ENCODE data around the gene LPIN1. TPM values are rescaled to one million over a fixed set of nuclear protein-coding genes. Genes with fewer than 3 reads are reported as not detected.

The LPIN1 gene, protein sequence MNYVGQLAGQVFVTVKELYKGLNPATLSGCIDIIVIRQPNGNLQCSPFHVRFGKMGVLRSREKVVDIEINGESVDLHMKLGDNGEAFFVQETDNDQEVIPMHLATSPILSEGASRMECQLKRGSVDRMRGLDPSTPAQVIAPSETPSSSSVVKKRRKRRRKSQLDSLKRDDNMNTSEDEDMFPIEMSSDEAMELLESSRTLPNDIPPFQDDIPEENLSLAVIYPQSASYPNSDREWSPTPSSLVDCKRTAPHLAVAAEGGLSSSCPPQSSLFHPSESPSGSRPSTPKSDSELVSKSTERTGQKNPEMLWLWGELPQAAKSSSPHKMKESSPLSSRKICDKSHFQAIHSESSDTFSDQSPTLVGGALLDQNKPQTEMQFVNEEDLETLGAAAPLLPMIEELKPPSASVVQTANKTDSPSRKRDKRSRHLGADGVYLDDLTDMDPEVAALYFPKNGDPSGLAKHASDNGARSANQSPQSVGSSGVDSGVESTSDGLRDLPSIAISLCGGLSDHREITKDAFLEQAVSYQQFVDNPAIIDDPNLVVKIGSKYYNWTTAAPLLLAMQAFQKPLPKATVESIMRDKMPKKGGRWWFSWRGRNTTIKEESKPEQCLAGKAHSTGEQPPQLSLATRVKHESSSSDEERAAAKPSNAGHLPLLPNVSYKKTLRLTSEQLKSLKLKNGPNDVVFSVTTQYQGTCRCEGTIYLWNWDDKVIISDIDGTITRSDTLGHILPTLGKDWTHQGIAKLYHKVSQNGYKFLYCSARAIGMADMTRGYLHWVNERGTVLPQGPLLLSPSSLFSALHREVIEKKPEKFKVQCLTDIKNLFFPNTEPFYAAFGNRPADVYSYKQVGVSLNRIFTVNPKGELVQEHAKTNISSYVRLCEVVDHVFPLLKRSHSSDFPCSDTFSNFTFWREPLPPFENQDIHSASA
- total RNA-seq (2021) (35.2 and 38.5 TPM in 2 replicates), Bru-seq, nascent RNA (percentile 69 among the genes with signal in this experiment), BruChase-seq, experiment 1, labeled RNA remaining after a 2-hour chase (percentile 65 among the genes with signal in this experiment), BruChase-seq, experiment 2, labeled RNA remaining after a 6-hour chase (percentile 64 among the genes with signal in this experiment)
- long read RNA-seq, full-length matches to known transcripts, result 36 of 65 reads
- long read RNA-seq, partial matches to known transcripts, result 14 of 65 reads
- long read RNA-seq, other reads (novel, unspliced or antisense), result 15 of 65 reads

DNA sequence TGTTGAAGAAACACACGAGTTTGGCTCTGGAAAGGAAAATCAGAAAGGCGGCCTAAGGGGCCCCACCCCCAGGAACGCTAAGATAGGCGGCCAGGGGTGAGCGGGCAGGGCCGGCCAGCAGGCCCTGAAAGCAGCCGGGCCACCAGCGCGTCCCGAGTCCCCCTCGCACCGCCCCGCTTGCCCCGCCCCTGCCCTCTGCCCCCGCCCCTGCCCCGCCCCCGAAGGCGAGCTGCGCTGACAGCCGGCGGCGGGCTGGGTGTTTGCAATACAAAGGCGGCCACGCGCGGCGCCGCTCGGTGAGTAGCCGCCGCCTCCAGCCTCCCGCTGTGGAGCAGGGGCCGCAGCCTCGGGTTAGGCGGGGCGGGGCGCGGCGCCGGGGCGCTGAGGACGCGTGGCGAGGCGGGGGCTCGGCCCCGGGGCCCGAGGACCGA is at the start of gene LPIN1:
Gene LPIN1, plus strand, starts transcription at position 257 of the 431 bp plus-strand sequence. CDS start 18,910 bp downstream, outside the sequence.
- H3K9me3 ChIP-seq (ENCODE audit: low read depth, low read length, poor library complexity, severe bottlenecking), result no peaks in the 10 kb centered on the region
- CTCF ChIA-PET, result interaction anchor here (0.5 to 1.2 kb wide), 3 partner anchors 21 to 269 kb away, joined by 3 to 4 read pairs (median 3); no protein-coding TSS in a partner anchor
- BruUV-seq (replicated peaks), result no TSS peak
- TF ChIP-seq, protein P1, sequence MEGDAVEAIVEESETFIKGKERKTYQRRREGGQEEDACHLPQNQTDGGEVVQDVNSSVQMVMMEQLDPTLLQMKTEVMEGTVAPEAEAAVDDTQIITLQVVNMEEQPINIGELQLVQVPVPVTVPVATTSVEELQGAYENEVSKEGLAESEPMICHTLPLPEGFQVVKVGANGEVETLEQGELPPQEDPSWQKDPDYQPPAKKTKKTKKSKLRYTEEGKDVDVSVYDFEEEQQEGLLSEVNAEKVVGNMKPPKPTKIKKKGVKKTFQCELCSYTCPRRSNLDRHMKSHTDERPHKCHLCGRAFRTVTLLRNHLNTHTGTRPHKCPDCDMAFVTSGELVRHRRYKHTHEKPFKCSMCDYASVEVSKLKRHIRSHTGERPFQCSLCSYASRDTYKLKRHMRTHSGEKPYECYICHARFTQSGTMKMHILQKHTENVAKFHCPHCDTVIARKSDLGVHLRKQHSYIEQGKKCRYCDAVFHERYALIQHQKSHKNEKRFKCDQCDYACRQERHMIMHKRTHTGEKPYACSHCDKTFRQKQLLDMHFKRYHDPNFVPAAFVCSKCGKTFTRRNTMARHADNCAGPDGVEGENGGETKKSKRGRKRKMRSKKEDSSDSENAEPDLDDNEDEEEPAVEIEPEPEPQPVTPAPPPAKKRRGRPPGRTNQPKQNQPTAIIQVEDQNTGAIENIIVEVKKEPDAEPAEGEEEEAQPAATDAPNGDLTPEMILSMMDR (conservative IDR thresholded peaks at IDR 0.05; ENCODE audit: low read depth, low read length), result no peak; the same call in 1 of the 2 replicates
- no peak for TF ChIP-seq EZH2 (IDR thresholded peaks at IDR 0.05; ENCODE audit: borderline replicate concordance, low read depth, low read length, poor library complexity, severe bottlenecking)
- DNase-seq (ENCODE audit: low spot score), result peak; percentile 91
- H3K27me3 ChIP-seq (replicated peaks; ENCODE audit: insufficient read depth, low read depth, low read length, poor library complexity), result no peaks in the 10 kb centered on the region
- H3K27ac ChIP-seq (ENCODE audit: low read depth, low read length, poor library complexity, severe bottlenecking), result peak within 1 kb of the TSS; percentile 65
- intact Hi-C loops (cut with micrococcal nuclease; ENCODE audit: unreplicated experiment), result no loop called here
- H3K4me1 ChIP-seq (ENCODE audit: insufficient read depth, low read length, poor library complexity, severe bottlenecking), result peaks cover 44% of the 10 kb centered on the region
- H3K36me3 ChIP-seq (ENCODE audit: insufficient read depth, low read length, poor library complexity, severe bottlenecking), result no peaks in the 10 kb centered on the region
- POLR2A ChIA-PET (ENCODE audit: low non-redundant PET), result interaction anchor here (0.6 kb wide), 1 partner anchor 327 kb away, joined by 7 read pairs; no protein-coding TSS in a partner anchor
- H3K4me3 ChIP-seq (ENCODE audit: low read depth, low read length, poor library complexity, severe bottlenecking), result peak within 1 kb of the TSS; percentile 73

DNA sequence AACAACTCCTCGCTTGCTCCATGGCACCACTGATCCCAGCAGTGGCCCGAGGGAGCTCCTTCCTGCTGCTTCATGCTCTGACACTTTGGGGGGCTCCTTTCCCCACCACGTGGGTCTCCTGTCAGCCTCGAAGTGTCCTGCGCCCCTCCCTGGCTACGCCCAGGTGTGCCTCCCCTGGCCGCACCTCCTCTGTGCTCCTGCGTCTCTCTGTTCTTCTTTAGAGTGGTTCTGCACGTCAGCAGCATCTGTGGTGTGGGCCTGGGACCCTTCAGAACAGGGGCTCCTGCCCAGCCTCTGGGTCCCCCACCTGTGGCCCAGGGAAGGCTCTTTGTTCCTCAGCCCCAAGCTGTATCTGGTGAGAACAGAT is 49.7 kb upstream of the LPIN1 start:
- POLR2A ChIA-PET (ENCODE audit: low non-redundant PET), result no interaction called here
- intact Hi-C loops (cut with micrococcal nuclease; ENCODE audit: unreplicated experiment), result no loop called here
- no peak overlapping the region for H3K27ac ChIP-seq (ENCODE audit: low read depth, low read length, poor library complexity, severe bottlenecking)

DNA sequence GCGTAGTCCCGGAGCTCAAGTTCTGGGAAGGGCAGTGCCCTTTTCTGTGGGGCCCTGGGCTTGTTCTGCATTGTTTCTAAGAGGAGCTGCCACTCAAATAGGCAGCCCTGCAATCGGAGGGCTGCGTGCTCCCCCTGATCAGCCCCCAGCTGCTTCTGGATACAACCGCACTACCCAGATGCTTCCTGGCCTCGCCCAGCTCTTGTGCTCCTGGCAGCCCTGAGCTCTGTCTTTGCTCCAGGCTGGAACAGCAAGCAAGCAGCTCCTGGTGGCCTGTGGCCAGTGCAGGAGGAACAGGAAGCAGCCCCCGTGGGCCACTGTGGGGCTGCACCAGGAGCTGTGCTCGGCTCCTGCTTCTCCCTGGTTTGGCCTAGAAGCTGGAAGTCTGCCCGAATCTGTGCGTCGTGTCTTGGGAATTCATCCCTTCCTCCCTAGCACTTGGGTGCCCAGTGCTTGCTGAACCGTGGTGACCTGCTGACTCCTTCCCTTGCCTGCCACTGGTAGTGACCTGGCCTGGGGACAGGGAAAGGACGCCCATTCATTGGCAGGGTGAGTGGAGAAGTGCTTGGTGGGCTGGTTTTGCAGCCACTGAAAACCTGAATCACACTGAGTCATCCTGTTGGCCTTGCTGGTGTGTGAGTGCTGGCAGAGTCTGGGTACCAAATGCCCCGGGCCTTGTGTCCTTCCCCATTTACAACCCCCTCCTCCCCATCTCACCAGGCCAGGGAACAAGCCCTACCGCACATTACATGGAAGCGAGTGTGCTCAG is 49.1 kb upstream of the LPIN1 start:
- Histone ChIP-seq H3K27me3 (replicated peaks; ENCODE audit: insufficient read depth, low read depth, low read length, poor library complexity) (no peaks in the 10 kb centered on the region), H3K36me3 (ENCODE audit: insufficient read depth, low read length, poor library complexity, severe bottlenecking) (no peaks in the 10 kb centered on the region), H3K9me3 (ENCODE audit: low read depth, low read length, poor library complexity, severe bottlenecking) (no peaks in the 10 kb centered on the region), H3K4me1 (ENCODE audit: insufficient read depth, low read length, poor library complexity, severe bottlenecking) (no peaks in the 10 kb centered on the region), H3K4me3 (ENCODE audit: low read depth, low read length, poor library complexity, severe bottlenecking) (no peak overlapping the region), H3K27ac (ENCODE audit: low read depth, low read length, poor library complexity, severe bottlenecking) (no peak overlapping the region)
- ChIA-PET CTCF (no interaction called here), POLR2A (ENCODE audit: low non-redundant PET) (interaction anchor here (0.6 kb wide), 1 partner anchor 12 kb away, joined by 4 read pairs; no protein-coding TSS in a partner anchor)
- DNase-seq (ENCODE audit: low spot score), result no peak
- BruUV-seq (replicated peaks), result no TSS peak
- intact Hi-C loops (cut with micrococcal nuclease; ENCODE audit: unreplicated experiment), result no loop called here
- TF ChIP-seq, protein P1 (conservative IDR thresholded peaks at IDR 0.05; ENCODE audit: low read depth, low read length), result no peak
- TF ChIP-seq EZH2 (IDR thresholded peaks at IDR 0.05; ENCODE audit: borderline replicate concordance, low read depth, low read length, poor library complexity, severe bottlenecking), result no peak

More for the DNA sequence above, 49.7 kb upstream of the LPIN1 start:
- Histone ChIP-seq H3K27me3 (replicated peaks; ENCODE audit: insufficient read depth, low read depth, low read length, poor library complexity) (no peaks in the 10 kb centered on the region), H3K9me3 (ENCODE audit: low read depth, low read length, poor library complexity, severe bottlenecking) (no peaks in the 10 kb centered on the region), H3K4me1 (ENCODE audit: insufficient read depth, low read length, poor library complexity, severe bottlenecking) (no peaks in the 10 kb centered on the region), H3K4me3 (ENCODE audit: low read depth, low read length, poor library complexity, severe bottlenecking) (no peak overlapping the region), H3K36me3 (ENCODE audit: insufficient read depth, low read length, poor library complexity, severe bottlenecking) (no peaks in the 10 kb centered on the region)
- TF ChIP-seq EZH2 (IDR thresholded peaks at IDR 0.05; ENCODE audit: borderline replicate concordance, low read depth, low read length, poor library complexity, severe bottlenecking), result no peak
- CTCF ChIA-PET, result no interaction called here
- BruUV-seq (replicated peaks), result no TSS peak
- DNase-seq (ENCODE audit: low spot score), result no peak
